Putamen (tissue), 1 donor: Measurements from ENCODE around the gene PIP5K1B.
"Not testable (repeated sequence)": the region's sequence is repeated elsewhere in the genome, so short reads cannot be mapped to it uniquely, and the experiment has no call there.

Experiments used
- DNase-seq: peaks from one replicate; pipeline ENCODE4 v3.0.0-alpha.2; 2016; ENCODE audit warnings: low spot score

PIP5K1B gene

DNA sequence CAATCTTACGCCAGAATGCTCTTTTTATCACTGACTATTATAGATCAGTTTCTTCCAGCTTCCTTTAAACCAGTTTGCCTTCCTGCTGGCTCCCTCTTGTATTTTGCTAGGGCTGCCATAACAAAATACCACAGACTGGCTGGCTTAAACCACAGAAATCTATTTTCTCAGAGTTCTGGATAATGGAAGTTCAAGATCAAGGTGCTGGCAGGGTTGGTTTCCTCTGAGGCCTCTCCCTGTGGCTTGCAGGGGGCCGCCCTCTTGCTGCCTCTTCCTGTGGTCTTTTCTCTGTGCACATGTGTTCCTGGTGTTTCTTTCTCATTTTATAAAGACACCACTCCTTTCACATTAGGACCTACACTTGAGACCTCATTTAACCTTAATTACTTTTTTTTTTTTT is 323.7 kb downstream of the PIP5K1B start:
- DNase-seq, result no peak

DNA sequence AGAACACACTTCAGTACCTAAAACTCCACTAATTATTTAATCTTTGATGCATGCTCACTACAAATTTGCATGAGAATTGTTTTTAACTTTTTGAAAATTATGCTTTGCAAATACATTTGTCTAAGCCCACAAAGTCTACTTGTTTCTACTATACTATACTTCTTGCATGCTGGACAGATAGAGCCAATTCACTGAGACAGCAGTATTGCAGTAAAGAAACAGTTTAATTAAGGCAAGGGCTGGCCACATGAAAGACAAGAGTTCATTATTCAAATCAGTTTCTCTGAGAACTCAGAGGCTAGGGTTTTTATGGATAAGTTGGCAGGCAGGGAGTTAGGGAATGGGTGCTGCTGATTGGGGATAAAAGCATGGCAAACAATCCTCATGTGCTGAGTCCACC is 324.5 kb downstream of the PIP5K1B start:
- DNase-seq, result no peak

GRCh38 chr9:69030851-69031645 is 326.0 kb downstream of the PIP5K1B start:
- DNase-seq, result no peak

DNA sequence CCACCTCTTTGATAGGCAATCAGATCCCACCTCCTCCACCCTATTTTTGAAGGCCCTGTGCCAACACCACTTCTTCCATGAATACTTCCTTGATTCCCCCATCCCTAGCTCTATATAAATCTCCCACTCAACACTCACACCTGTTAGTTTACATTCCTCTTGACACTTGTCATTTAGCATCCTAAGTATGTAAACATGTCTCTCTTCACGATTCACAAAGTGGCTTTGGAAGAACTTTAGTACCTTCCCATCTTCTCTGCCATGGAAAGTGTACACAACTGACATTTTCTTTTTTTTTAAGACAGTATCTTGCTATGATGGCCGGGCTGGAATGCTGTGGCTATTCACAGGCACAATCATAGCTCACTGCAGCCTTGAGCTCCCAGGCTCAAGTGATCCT is 329.0 kb downstream of the PIP5K1B start:
- no peak for DNase-seq

GRCh38 chr9:69035438-69036308 is 330.6 kb downstream of the PIP5K1B start, which contains the start of gene FXN:
TSS of gene FXN (plus strand) at chr9:69035752. CDS start at chr9:69035783, 31 bp downstream.
- DNase-seq, result peak; percentile 77

- DNase-seq, result no peak
These were observed 331.3 kb downstream of the PIP5K1B start for GRCh38 chr9:69036309-69036708.

- DNase-seq, result no peak
These were observed 331.8 kb downstream of the PIP5K1B start for GRCh38 chr9:69036799-69037198.

GRCh38 chr9:69040646-69041045 is 335.6 kb downstream of the PIP5K1B start:
- DNase-seq, result no peak

DNA sequence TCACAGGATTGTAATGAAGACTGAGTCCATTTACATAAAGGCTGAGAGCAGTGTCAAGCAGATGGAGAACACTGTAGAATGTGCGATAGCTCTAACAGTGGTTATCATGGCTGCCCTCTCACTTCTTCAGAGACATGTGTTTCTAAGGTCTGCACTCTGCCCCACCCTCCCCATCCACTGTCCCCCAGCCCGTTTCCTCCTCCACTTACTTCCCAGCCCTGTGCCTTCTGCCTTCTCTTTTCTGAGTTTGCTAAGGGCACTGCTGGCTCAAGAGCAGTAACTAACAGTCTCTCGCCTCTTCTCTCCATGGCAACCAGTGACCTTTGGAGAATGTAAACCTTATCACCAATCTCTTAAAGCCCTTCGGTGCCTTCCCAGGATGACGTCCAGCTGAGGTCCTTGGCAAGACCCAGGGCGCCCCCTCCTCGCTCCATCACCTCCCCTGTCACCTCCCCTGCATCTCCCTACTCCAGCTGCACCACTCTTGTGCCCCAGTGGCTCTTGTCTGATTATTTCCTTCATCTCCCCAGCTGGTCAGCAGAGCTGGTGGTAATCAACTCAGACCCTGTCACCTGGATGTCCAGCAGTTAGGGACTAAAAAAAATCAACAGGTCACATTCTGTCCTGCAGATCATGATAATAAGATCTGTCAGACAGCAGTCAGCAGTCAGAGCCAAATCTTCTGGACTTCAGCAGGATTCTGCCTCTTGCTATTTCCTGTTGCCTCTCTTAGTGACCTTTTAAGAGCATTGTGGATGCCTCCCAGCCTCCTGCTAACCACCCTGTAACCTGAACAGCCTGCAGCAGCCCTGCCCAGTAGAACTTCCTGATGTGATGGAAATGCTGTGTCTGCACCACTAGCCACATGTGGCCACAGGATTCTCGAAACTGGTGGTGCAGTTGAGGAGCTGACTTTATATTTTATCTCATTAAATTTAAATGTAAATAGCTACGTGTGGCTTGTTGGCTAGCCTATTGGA is 339.5 kb downstream of the PIP5K1B start:
- DNase-seq, result no peak

- no peak for DNase-seq
These were observed 340.8 kb downstream of the PIP5K1B start for GRCh38 chr9:69045821-69046220.

DNA sequence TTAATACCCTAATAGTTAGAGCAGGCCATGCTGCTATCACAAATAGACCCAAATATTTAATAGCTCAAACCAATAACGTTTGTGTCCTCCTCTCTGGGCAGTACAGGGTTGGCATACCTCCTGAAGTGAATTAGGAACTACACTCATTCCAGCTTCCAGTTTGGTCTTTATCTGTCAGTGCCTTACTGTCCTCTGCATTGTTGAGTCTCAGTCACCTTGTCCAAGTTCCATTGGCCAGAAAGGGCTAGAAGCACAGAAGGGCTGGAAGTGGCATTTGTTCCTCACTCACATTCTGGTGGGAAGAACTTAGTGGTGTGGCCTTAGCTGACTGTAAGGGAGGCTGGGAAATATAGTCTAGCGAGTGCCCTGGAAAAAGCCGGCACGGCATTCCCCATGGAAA is 341.7 kb downstream of the PIP5K1B start:
- no peak for DNase-seq

- DNase-seq, result no peak
These were observed 342.3 kb downstream of the PIP5K1B start for GRCh38 chr9:69047371-69047770.

DNA sequence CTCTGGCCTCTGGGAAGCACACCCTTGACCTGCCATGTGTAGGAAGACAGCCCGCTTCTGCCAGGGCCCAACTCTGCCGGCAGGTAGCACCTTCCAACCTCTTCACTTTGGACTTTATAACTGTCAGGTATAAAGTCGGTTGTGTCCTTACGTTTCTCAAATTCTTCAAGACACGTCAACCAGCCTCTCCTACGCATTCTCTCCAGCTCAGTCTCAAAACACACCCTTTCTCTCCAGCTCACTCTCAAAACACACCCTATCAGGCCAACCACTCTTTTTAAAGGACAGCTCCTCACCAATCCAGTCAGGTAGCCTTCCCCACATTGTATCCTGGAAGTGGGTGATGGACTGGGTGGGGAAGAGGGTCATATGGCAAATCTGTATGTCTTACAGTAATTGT is 344.1 kb downstream of the PIP5K1B start:
- no peak for DNase-seq

DNA sequence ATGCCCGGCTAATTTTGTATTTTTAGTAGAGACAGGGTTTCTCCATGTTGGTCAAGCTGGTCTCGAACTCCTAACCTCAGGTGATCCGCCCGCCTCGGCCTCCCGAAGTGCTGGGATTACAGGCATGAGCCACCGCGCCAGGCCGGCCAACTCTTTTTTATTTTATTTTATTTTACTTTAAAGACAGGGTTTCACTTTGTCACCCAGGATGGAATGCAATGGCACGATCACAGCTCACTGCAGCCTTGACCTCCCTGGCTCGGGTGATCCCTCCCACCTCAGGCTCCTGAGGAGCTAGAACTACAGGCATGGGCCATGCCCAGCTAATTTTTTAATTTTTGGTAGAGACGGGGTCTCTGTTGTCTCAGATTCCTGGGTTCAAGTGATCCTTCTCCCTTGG is 345.9 kb downstream of the PIP5K1B start:
- DNase-seq, result not testable (repeated sequence)

- no peak for DNase-seq
These were observed 349.9 kb downstream of the PIP5K1B start for GRCh38 chr9:69054989-69055388.

DNA sequence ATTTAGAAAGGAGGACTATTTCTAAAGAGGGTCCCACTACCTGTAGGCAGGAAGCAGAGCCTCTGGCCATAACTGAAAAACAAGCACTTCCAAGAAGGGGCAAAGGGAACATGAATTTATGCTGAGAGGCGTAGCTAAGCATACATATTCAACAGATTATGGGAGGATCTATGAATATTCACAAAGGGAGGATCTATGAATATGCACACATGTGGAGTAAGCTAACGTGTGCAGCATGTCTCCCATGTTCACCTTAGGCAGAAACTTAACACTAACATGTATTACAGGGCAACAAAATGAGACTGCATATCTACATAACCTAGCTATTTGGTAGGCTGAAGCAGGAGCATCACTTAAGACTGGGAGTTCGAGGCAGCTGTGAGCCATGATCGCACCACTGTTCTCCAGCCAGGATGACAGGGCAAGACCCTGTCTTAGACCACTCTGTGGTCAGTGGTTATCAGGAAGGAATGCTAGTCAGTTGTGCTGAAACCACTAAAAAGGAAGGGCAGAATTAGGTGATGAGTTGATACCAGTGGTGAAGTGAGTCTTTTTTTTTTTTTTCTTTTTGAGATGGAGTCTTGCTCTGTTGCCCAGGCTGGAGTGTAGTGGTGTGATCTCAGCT is 351.3 kb downstream of the PIP5K1B start:
- no peak for DNase-seq

DNA sequence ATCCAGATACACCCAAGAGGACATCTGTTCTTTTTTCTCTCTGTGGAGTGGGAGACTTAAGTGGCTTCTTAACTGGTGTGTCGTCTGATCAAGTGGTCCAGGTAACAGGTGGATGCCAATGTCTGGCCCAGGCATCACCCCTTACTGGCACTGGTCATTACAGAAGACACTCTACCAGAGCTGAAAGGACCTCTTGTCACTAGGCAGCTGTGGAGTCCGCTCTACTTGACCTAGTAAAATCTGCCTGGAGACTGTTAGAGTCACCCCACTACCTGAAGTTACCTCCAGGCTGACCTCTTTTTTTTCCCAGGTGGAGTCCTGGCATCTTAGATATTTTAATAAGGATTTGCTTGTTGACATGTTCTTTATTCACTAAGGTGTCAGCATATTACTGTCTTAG is 353.1 kb downstream of the PIP5K1B start:
- no peak for DNase-seq
